Skeletal muscle tissue (tissue), 4 donors: Measurements from ENCODE around the gene APBA1. TPM values are rescaled to one million over a fixed set of nuclear protein-coding genes. Genes with fewer than 3 reads are reported as not detected.

Experiments
- H3K27ac ChIP-seq: one replicate; pipeline ENCODE4 v1.7.0; 2013; ENCODE audit warnings: mild to moderate bottlenecking, low read depth, low read length, inconsistent platforms
- H3K27me3 ChIP-seq, 3 donors: one replicate each; pipeline ENCODE4 v1.7.0; 2013; ENCODE audit warnings: low read length in 3 of 3; ENCODE audit not compliant: control insufficient read depth in 3 of 3, insufficient read depth in 3 of 3
- H3K36me3 ChIP-seq, 3 donors: one replicate each; pipeline ENCODE4 v1.7.0; 2013; ENCODE audit warnings: low read length in 3 of 3; ENCODE audit not compliant: control insufficient read depth in 3 of 3, insufficient read depth in 3 of 3
- H3K4me1 ChIP-seq, 3 donors: one replicate each; pipeline ENCODE4 v1.7.0; 2013; ENCODE audit warnings: low read length in 3 of 3, mild to moderate bottlenecking in 3 of 3; ENCODE audit not compliant: control insufficient read depth in 3 of 3, insufficient read depth in 3 of 3
- H3K4me3 ChIP-seq, 3 donors: one replicate each; pipeline ENCODE4 v1.7.0; 2013; ENCODE audit warnings: low read length in 3 of 3
- H3K9ac ChIP-seq, 3 donors: one replicate each; pipeline ENCODE4 v1.7.0; 2013; ENCODE audit warnings: low read length in 3 of 3, mild to moderate bottlenecking in 3 of 3, moderate library complexity in 2 of 3, low read depth in 1 of 3
- H3K9me3 ChIP-seq, 3 donors: one replicate each; pipeline ENCODE4 v1.7.0; 2013; ENCODE audit warnings: low read length in 3 of 3; ENCODE audit not compliant: control insufficient read depth in 3 of 3
- total RNA-seq: library from RNA; depleted of rRNA; stranded (reverse); fragments of >200 nt; gene quantifications from one replicate; pipeline ENCODE4 v1.2.3, GENCODE V29; 2014
- donor health status: Osteomylitis.

The APBA1 gene
- total RNA-seq, 1 donor from 2014 or later, result 2.6 TPM

DNA sequence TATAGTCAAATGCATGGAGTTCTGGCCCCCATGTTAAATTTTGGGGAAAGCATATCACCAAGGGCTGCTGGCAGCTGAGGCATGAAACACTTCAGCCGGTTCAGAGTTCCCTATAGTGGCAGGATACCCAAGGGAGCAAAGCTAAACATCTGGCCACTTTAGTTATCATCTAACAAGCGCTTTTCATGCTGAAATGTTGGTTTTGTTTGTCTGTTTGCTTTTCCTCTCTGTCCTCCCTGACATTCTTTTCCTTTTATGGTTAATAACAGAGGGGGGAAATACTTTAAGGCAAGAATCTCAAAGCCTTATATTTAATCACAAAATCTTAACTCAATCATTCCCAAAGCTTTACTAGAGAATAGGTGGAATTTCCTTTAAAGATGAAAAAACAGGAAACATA, 11.9 kb downstream of the APBA1 start:
- Histone ChIP-seq H3K27me3 (no peaks in the 10 kb centered on the region), H3K4me1 (no peaks in the 10 kb centered on the region), H3K9ac (no peak overlapping the region), H3K9me3 (no peaks in the 10 kb centered on the region), H3K27ac (no peak overlapping the region), H3K4me3 (no peak overlapping the region), H3K36me3 (no peaks in the 10 kb centered on the region)

DNA sequence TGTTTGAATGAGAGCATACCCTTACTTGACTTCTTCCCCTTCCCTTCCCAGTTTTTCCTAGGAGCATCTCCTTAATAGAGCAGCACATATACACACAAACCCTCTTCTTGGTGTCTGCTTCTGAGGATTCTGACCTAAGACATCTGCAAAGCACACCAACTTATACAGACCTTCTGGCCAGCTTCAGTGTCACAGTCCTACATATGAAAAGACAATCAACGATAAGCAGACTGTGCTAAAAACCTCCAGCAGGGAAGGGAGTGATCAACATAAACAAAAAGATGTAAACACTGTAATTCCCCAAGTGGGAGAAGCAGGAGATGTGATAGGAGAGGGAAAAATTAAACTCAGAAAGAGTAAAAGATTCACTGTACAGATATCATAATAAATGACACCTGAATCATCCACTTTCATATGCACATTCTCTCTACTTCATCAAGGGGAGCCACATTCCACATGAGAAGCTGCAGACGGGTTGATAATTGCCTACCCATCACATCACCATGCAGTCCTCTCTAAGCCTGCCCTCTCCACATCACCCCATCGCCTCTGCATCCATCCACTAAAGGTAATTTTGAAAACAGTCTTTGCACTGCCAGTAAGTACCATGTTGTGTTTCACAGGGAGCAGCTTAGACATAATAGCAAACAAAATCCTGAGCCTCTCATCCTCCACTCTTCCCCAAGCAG, 13.0 kb downstream of the APBA1 start:
- H3K36me3 ChIP-seq, result no peaks in the 10 kb centered on the region
- no peaks in the 10 kb centered on the region for H3K4me1 ChIP-seq
- H3K9me3 ChIP-seq, result no peaks in the 10 kb centered on the region
- no peak overlapping the region for H3K9ac ChIP-seq
- H3K27ac ChIP-seq, result no peak overlapping the region
- no peak overlapping the region for H3K4me3 ChIP-seq
- H3K27me3 ChIP-seq, result no peaks in the 10 kb centered on the region

DNA sequence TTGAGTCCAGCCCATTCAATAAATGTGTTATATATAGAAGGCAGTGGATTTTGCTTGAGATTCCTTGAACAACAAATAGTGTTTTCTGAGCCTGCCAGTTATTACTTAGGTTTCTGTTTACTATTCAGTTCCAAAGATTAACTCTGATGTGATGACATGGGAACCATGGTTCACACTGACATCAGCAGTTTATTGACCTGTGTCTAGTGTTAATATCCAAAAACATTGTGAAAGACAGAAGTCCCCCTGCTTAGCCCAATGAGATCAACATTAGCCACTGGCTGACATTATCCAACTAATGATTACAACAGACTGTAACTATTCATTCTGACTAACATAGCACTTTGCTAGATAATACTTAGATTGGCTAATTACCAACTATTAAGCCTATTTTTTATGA, 14.9 kb downstream of the APBA1 start:
- H3K4me3 ChIP-seq, result no peak overlapping the region
- H3K36me3 ChIP-seq, result no peaks in the 10 kb centered on the region
- no peak overlapping the region for H3K9ac ChIP-seq
- H3K27ac ChIP-seq, result no peak overlapping the region
- no peaks in the 10 kb centered on the region for H3K9me3 ChIP-seq
- no peaks in the 10 kb centered on the region for H3K27me3 ChIP-seq
- H3K4me1 ChIP-seq, result no peaks in the 10 kb centered on the region

DNA sequence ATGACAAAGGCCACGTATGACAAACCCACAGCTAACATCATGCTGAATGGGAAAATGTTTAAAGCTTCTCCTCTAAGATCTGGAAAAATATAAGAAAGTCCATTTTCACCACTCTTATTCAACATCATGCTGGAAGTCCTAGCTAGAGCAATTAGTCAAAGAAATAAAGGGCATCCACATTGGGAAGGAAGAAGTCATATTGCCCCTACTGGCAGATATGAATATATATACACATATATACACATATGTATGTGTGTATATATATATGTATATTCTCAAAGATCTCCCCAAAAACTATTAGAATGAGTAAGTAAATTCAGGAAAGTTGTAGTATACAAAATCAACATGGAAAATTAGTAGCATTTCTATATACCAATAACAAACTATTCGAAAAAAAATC, 17.1 kb downstream of the APBA1 start:
- H3K4me3 ChIP-seq, result no peak overlapping the region
- no peaks in the 10 kb centered on the region for H3K9me3 ChIP-seq
- H3K27me3 ChIP-seq, result no peaks in the 10 kb centered on the region
- no peaks in the 10 kb centered on the region for H3K4me1 ChIP-seq
- H3K27ac ChIP-seq, result no peak overlapping the region
- H3K9ac ChIP-seq, result no peak overlapping the region
- no peaks in the 10 kb centered on the region for H3K36me3 ChIP-seq

DNA sequence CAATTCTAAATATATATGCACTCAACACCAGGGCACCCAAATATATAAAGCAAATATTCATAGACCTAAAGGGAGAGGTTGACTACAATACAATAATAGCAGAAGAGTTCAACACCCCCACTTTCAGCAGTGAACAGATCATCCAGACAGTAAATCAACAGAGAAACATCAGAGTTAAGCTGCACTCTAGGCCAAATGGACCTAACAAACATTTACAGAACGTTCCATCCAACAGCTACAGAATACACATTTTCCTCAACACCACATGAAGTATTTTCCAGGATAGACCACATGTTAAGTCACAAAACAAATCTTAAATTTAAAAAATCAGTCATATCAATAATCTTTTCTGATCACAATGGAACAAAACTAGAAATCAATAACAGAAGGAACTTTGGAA, 18.9 kb downstream of the APBA1 start:
- H3K4me1 ChIP-seq, result peaks cover 0 to 3% (median 0%) of the 10 kb centered on the region in 3 donors
- no peak overlapping the region for H3K9ac ChIP-seq
- no peaks in the 10 kb centered on the region for H3K27me3 ChIP-seq
- no peak overlapping the region for H3K4me3 ChIP-seq
- no peaks in the 10 kb centered on the region for H3K9me3 ChIP-seq
- H3K27ac ChIP-seq, result no peak overlapping the region
- H3K36me3 ChIP-seq, result no peaks in the 10 kb centered on the region

DNA sequence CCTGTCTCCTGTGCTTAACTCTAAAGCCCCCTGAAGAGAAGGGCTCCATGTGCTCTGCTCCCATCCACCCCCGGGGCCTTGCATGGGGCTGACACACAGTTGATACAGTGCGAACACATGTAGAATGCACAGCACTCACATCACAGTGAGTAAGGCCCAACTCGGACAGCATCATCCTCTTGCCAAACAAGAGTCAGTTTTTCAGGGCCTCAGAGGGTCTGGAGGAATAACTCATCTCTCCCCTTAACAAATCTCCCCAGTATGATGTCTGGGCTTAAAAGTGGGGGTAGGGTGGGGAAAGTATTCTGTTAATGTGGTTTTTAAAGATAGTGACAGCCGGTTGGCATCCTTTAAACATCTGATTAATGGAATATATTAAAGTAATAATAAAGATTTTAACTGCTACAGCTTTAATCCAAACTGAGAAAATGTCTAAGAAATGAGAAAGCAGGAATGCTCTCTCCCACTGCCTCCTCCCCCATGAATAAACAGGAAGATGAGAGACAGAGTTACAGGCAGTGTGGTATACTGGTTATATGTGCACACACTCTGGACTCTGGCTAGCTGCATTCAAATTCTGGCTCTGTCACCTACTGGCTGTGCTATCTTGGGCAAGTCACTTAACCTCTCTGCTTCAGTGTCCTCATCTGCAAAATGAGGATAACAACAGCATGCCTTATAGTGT, 22.5 kb downstream of the APBA1 start:
- Histone ChIP-seq H3K4me1 (peaks cover 0 to 11% (median 0%) of the 10 kb centered on the region in 3 donors), H3K27me3 (no peaks in the 10 kb centered on the region), H3K9me3 (no peaks in the 10 kb centered on the region), H3K36me3 (no peaks in the 10 kb centered on the region), H3K4me3 (no peak overlapping the region), H3K27ac (no peak overlapping the region), H3K9ac (no peak overlapping the region)

DNA sequence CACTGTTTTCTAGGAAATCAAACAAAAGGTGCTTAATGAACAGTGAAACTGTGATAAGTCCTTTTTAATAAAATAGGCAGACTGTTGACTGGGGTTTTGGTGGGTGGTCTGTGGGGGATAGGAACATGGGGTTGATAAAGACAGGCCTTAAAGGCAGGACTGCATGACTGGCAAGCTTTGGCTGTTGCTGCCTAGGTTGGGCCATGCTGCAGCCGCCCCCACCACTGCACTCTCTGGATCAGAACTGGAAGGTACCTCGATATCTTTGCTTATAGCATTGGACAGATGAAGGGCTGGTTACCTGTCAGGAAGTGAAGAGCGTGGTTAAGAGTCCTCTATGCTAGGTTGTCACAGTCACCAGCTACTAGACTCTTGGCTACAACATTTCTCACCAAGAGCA, 24.4 kb downstream of the APBA1 start:
- no peaks in the 10 kb centered on the region for H3K9me3 ChIP-seq
- no peak overlapping the region for H3K27ac ChIP-seq
- no peaks in the 10 kb centered on the region for H3K36me3 ChIP-seq
- H3K4me3 ChIP-seq, result no peak overlapping the region
- no peaks in the 10 kb centered on the region for H3K27me3 ChIP-seq
- peaks cover 0 to 11% (median 0%) of the 10 kb centered on the region in 3 donors for H3K4me1 ChIP-seq
- H3K9ac ChIP-seq, result no peak overlapping the region

DNA sequence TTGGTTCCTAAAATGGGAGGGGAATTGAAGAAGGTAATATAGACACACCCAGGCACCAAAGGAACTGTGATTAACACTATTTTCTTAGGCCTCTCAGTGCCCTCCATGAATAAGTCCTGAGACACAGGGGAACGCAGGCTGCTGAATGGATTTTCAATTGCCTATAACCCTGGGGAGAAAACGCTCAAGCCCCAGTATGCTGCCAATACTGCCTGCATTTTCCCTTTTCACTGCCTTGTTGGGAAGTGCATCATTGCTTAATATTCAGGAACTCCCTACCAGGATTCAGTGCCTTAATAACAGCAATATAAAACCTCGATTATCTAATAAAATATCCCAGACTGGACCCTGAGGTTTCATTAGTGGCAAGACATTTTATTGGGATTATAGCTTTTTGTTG, 25.4 kb downstream of the APBA1 start:
- Histone ChIP-seq H3K4me3 (no peak overlapping the region), H3K4me1 (peaks cover 0 to 11% (median 0%) of the 10 kb centered on the region in 3 donors), H3K9ac (no peak overlapping the region), H3K27me3 (no peaks in the 10 kb centered on the region), H3K36me3 (no peaks in the 10 kb centered on the region), H3K27ac (no peak overlapping the region), H3K9me3 (no peaks in the 10 kb centered on the region)

DNA sequence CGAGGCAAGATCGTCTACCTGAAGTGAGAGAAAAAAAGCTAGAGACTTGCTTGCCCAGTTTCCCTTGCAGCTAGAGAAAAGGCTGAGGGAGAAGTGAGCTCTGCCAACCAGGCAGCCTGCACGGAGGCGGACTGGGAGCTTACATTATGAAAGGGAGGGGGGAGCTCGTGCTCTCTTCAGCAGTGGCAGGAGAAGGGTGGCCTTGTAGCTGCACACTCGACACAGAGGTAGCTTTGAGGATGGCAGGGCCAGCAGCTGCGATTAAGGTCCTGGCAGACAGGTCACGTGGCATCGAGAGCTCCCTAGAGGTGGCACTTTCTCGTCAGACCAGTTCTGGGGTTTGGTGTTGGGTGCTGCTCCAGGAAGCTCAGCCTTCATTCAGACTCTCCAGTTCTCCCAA, 26.7 kb downstream of the APBA1 start:
- H3K27me3 ChIP-seq, result no peaks in the 10 kb centered on the region
- H3K9me3 ChIP-seq, result no peaks in the 10 kb centered on the region
- peaks cover 0 to 11% (median 0%) of the 10 kb centered on the region in 3 donors for H3K4me1 ChIP-seq

DNA sequence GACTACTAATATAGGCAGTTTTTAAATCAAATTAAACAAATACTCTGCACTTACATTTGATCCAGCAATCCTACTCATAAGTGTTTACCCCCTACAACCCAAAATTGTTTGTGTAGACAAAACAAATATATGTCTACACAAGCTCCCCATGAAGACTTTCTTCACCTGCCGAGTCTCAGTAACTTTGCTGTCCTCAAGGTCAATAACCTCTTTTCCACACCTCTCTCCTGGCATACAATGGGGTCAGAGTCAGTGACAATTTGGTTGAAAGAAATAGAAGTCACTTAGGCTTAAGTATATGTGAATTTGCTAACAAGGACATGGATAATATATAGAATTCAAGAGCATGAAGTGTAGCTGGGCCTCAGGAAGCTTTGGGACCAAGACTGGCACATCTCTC, 29.1 kb downstream of the APBA1 start:
- Histone ChIP-seq H3K4me3 (no peak overlapping the region), H3K4me1 (peaks cover 0 to 8% (median 0%) of the 10 kb centered on the region in 3 donors), H3K9me3 (no peaks in the 10 kb centered on the region), H3K27me3 (no peaks in the 10 kb centered on the region), H3K27ac (no peak overlapping the region), H3K9ac (no peak overlapping the region), H3K36me3 (no peaks in the 10 kb centered on the region)

More for the DNA sequence above, 26.7 kb downstream of the APBA1 start:
- Histone ChIP-seq H3K36me3 (no peaks in the 10 kb centered on the region), H3K9ac (peak overlapping the region in 1 of 3 donors; percentile 45), H3K4me3 (peak overlapping the region in 1 of 3 donors; percentile 17), H3K27ac (no peak overlapping the region)
